ENCODE results near the gene FHIT. TPM values are rescaled to one million over a fixed set of nuclear protein-coding genes. Genes with fewer than 3 reads are reported as not detected.
"Not testable (repeated sequence)": the region's sequence is repeated elsewhere in the genome, so short reads cannot be mapped to it uniquely, and the experiment has no call there.

FHIT gene
- total RNA-seq, 1 donor from 2014 or later, result 20.2 TPM

DNA sequence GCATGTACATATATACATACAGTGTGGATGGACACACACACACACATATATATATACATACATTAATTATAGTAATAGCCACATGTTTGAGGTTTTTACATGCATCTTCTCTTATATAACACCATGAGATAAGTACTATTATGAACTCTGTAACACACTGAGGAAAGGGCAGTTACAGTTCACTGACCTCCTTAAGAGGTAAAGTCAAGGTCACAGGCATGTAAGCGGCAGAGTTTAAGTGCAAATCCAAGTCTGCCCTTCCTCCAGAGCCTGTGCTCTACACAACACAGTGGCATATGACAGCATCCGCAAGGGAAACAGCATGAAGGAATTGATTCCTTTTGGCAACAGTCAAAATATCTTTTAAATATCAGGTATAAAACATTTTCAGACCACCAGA is 26.4 kb downstream of the FHIT start:
- H3K36me3 Mint-ChIP-seq (ENCODE audit: low read depth, unreplicated experiment), result no peaks in the 10 kb centered on the region
- H3K27me3 Mint-ChIP-seq (ENCODE audit: unreplicated experiment), result no peaks in the 10 kb centered on the region
- no peak for TF ChIP-seq CTCF (IDR thresholded peaks at IDR 0.05; ENCODE audit: unreplicated experiment)
- H3K9me3 Mint-ChIP-seq (ENCODE audit: unreplicated experiment), result no peaks in the 10 kb centered on the region
- DNase-seq (ENCODE audit: low spot score), result no peak
- no peaks in the 10 kb centered on the region for H3K4me1 Mint-ChIP-seq (ENCODE audit: unreplicated experiment)
- no peak overlapping the region for H3K4me3 Mint-ChIP-seq (ENCODE audit: unreplicated experiment)
- no peak overlapping the region for H3K27ac Mint-ChIP-seq (ENCODE audit: unreplicated experiment)

DNA sequence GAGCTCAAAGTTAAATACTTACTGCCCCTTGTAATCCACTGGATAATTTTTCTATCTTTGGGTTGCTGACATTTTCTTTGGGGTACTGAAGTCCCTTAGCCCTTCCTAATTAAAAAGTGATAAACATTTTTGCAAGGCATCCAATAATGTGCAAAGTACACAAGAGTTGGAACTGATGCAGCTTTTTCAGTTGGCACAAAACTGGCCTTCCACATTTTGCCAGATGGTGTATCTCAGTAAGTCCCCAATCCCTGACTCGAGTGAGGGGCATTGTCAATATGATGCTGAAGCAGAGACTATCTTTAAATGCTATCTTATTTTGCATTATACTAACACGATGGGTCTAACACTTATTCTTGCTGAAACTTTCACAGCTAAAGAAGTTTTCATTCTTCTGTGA is 27.8 kb downstream of the FHIT start:
- Mint-ChIP-seq H3K9me3 (ENCODE audit: unreplicated experiment) (no peaks in the 10 kb centered on the region), H3K27ac (ENCODE audit: unreplicated experiment) (no peak overlapping the region), H3K36me3 (ENCODE audit: low read depth, unreplicated experiment) (no peaks in the 10 kb centered on the region), H3K4me3 (ENCODE audit: unreplicated experiment) (no peak overlapping the region), H3K4me1 (ENCODE audit: unreplicated experiment) (peaks cover 2% of the 10 kb centered on the region), H3K27me3 (ENCODE audit: unreplicated experiment) (no peaks in the 10 kb centered on the region)
- DNase-seq (ENCODE audit: low spot score), result no peak
- TF ChIP-seq CTCF (IDR thresholded peaks at IDR 0.05; ENCODE audit: unreplicated experiment), result no peak

DNA sequence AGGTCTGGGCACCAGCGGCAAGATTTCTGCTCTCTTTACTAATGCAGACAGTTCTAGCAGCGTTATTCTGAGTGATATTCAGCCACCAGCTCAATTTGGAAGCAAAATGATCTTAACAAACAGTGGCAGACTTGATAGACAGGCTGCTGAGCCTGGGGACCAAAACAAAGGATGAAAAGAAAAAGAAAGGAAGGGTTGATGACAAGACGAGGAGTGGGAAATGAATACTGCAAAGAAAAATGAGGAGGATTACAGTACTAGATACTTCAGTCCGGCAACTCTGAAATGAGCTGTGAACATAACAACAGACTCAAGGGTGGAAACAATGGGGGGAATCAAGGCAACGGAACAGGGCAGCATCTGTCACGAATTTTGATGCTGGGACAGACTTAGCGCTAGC is 28.8 kb downstream of the FHIT start:
- TF ChIP-seq CTCF (IDR thresholded peaks at IDR 0.05; ENCODE audit: unreplicated experiment), result no peak
- no peak for DNase-seq (ENCODE audit: low spot score)
- Mint-ChIP-seq H3K36me3 (ENCODE audit: low read depth, unreplicated experiment) (no peaks in the 10 kb centered on the region), H3K27me3 (ENCODE audit: unreplicated experiment) (no peaks in the 10 kb centered on the region), H3K4me1 (ENCODE audit: unreplicated experiment) (peaks cover 9% of the 10 kb centered on the region), H3K9me3 (ENCODE audit: unreplicated experiment) (no peaks in the 10 kb centered on the region), H3K27ac (ENCODE audit: unreplicated experiment) (no peak overlapping the region), H3K4me3 (ENCODE audit: unreplicated experiment) (no peak overlapping the region)

- no peaks in the 10 kb centered on the region for H3K9me3 Mint-ChIP-seq (ENCODE audit: unreplicated experiment)
- no peaks in the 10 kb centered on the region for H3K36me3 Mint-ChIP-seq (ENCODE audit: low read depth, unreplicated experiment)
- no peak overlapping the region for H3K27ac Mint-ChIP-seq (ENCODE audit: unreplicated experiment)
- TF ChIP-seq CTCF (IDR thresholded peaks at IDR 0.05; ENCODE audit: unreplicated experiment), result no peak
- no peak overlapping the region for H3K4me3 Mint-ChIP-seq (ENCODE audit: unreplicated experiment)
- H3K4me1 Mint-ChIP-seq (ENCODE audit: unreplicated experiment), result peaks cover 9% of the 10 kb centered on the region
- H3K27me3 Mint-ChIP-seq (ENCODE audit: unreplicated experiment), result no peaks in the 10 kb centered on the region
- DNase-seq (ENCODE audit: low spot score), result no peak
These were observed 29.4 kb downstream of the FHIT start for GRCh38 chr3:61221759-61222362.

DNA sequence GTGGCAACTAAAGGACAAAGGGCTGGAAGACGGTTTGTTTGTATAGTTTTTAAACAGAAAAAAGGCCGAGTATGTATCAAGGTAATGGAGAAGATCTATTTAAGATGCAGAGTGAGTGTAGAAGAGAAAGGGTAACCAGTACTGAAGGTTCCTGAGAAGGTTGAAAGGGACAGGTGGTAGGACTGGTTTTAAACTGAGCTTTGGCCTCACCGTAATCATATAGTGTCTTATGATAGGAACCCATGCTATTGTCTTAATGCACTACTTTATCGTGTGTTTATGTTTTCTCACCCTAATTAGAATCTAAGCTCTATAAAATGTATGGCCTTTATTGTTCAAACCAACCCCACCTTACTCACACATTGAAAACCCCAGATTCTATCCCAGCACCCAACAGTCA is 32.7 kb downstream of the FHIT start:
- DNase-seq (ENCODE audit: low spot score), result no peak
- Mint-ChIP-seq H3K9me3 (ENCODE audit: unreplicated experiment) (no peaks in the 10 kb centered on the region), H3K4me3 (ENCODE audit: unreplicated experiment) (no peak overlapping the region), H3K27ac (ENCODE audit: unreplicated experiment) (no peak overlapping the region), H3K36me3 (ENCODE audit: low read depth, unreplicated experiment) (no peaks in the 10 kb centered on the region), H3K4me1 (ENCODE audit: unreplicated experiment) (peaks cover 9% of the 10 kb centered on the region), H3K27me3 (ENCODE audit: unreplicated experiment) (no peaks in the 10 kb centered on the region)
- no peak for TF ChIP-seq CTCF (IDR thresholded peaks at IDR 0.05; ENCODE audit: unreplicated experiment)

DNA sequence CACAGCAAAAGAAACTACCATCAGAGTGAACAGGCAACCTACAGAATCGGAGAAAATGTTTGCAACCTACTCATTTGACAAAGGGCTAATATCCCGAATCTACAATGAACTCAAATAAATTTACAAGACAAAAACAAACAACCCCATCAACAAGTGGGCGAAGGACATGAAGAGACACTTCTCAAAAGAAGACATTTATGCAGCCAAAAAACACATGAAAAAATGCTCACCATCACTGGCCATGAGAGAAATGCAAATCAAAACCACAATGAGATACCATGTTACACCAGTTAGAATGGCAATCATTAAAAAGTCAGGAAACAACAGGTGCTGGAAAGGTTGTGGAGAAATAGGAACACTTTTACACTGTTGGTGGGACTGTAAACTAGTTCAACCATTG is 35.1 kb downstream of the FHIT start:
- H3K27me3 Mint-ChIP-seq (ENCODE audit: unreplicated experiment); H3K9me3 Mint-ChIP-seq (ENCODE audit: unreplicated experiment); H3K27ac Mint-ChIP-seq (ENCODE audit: unreplicated experiment); H3K4me1 Mint-ChIP-seq (ENCODE audit: unreplicated experiment); H3K4me3 Mint-ChIP-seq (ENCODE audit: unreplicated experiment); H3K36me3 Mint-ChIP-seq (ENCODE audit: low read depth, unreplicated experiment); DNase-seq (ENCODE audit: low spot score): not testable (repeated sequence)
